H1 (cell line): ENCODE results near the gene STK31. TPM values are rescaled to one million over a fixed set of nuclear protein-coding genes. Genes with fewer than 3 reads are reported as not detected.

Source experiments
- CTCF ChIA-PET: fragments of 300-600 bp; sonication (Branson Sonifier 250); formaldehyde crosslinking; loops from one replicate; lab custom pipeline; 2021; ENCODE audit not compliant: partially characterized antibody; lab: Charles Lee
- POLR2A ChIA-PET: fragments of 300-600 bp; sonication (Branson Sonifier 250); formaldehyde crosslinking; loops from one replicate; lab custom pipeline; 2021; ENCODE audit warnings: inconsistent platforms; ENCODE audit not compliant: partially characterized antibody; lab: Charles Lee
- DNase-seq, 2 experiments: peaks; one replicate each; pipeline versions ENCODE4 v3.0.0 to v3.0.0-alpha.2; 2010 to 2022; ENCODE audit warnings: low spot score in 2 of 2, low read depth in 1 of 2, mixed read lengths in 1 of 2
- FAIRE-seq: peaks from 2 replicates; lab custom pipeline; 2011; peaks lifted over from hg19 to GRCh38; lab: Jason Lieb, UNC
- H2AFZ ChIP-seq: 2 replicates; pipeline ENCODE4 v1.8.1; 2012; ENCODE audit warnings: low read length, inconsistent platforms
- H2AK5ac ChIP-seq: 2 replicates; pipeline ENCODE4 v1.6.1; 2013; ENCODE audit warnings: low read depth, low read length
- H2BK120ac ChIP-seq: replicated peaks from 2 replicates; pipeline ENCODE3; 2013; ENCODE audit warnings: low read depth, low read length, inconsistent platforms
- H2BK12ac ChIP-seq: 2 replicates; pipeline ENCODE4 v1.6.1; 2013; ENCODE audit warnings: low read depth, low read length
- H2BK15ac ChIP-seq: 2 replicates; pipeline ENCODE4 v1.6.1; 2013; ENCODE audit warnings: low read length
- H2BK20ac ChIP-seq: 2 replicates; pipeline ENCODE4 v1.6.1; 2013; ENCODE audit warnings: low read length
- H2BK5ac ChIP-seq: 2 replicates; pipeline ENCODE4 v1.6.1; 2013; ENCODE audit warnings: low read depth, low read length
- H3K14ac ChIP-seq: 2 replicates; pipeline ENCODE4 v1.6.1; 2013; ENCODE audit warnings: inconsistent platforms; ENCODE audit not compliant: insufficient read length
- H3K18ac ChIP-seq: 2 replicates; pipeline ENCODE4 v1.6.1; 2013; ENCODE audit warnings: low read length; ENCODE audit errors: extremely low read depth
- H3K23ac ChIP-seq: 2 replicates; pipeline ENCODE4 v1.6.1; 2013; ENCODE audit warnings: inconsistent platforms; ENCODE audit not compliant: insufficient read length
- H3K23me2 ChIP-seq: 2 replicates; pipeline ENCODE4 v1.6.1; 2013; ENCODE audit warnings: low read depth, low read length
- H3K27ac ChIP-seq: 2 replicates; pipeline ENCODE4 v1.6.1; 2011; ENCODE audit warnings: low read depth, low read length, inconsistent platforms
- H3K27me3 ChIP-seq, 4 experiments: replicated peaks in 1 of 4; 1 replicate in 1 of 4; 2 replicates in 3 of 4; pipeline versions ENCODE4 v1.6.1 to v1.8.1; 2011 to 2013; ENCODE audit warnings: low read length in 3 of 4, mild to moderate bottlenecking in 3 of 4, inconsistent platforms in 2 of 4, mixed read lengths in 2 of 4, moderate library complexity in 1 of 4; ENCODE audit not compliant: control insufficient read depth in 3 of 4, insufficient read depth in 3 of 4; ENCODE audit errors: extremely low read depth in 1 of 4
- H3K36me3 ChIP-seq, 4 experiments: 2 replicates each; pipeline versions ENCODE4 v1.6.1 to v1.8.1; 2011 to 2013; ENCODE audit warnings: mild to moderate bottlenecking in 4 of 4, low read length in 3 of 4, moderate library complexity in 2 of 4, control low read depth in 1 of 4, inconsistent platforms in 1 of 4; ENCODE audit not compliant: insufficient read depth in 4 of 4, control insufficient read depth in 2 of 4
- H3K4ac ChIP-seq: replicated peaks from 2 replicates; pipeline ENCODE3; 2013; ENCODE audit warnings: low read length, low read depth, mixed read lengths, inconsistent platforms; ENCODE audit not compliant: insufficient read length
- H3K4me1 ChIP-seq, 4 experiments: replicated peaks in 1 of 4; 1 replicate in 1 of 4; 2 replicates in 3 of 4; pipeline versions ENCODE4 v1.6.1 to v1.8.1; 2011 to 2013; ENCODE audit warnings: low read length in 3 of 4, inconsistent platforms in 2 of 4, mixed read lengths in 1 of 4; ENCODE audit not compliant: insufficient read depth in 4 of 4, control insufficient read depth in 3 of 4
- H3K4me2 ChIP-seq, 2 experiments: 2 replicates each; pipeline versions ENCODE4 v1.6.1 to v1.8.1; 2011 to 2013; ENCODE audit warnings: low read depth in 2 of 2, low read length in 2 of 2, control low read depth in 1 of 2, inconsistent platforms in 1 of 2, mild to moderate bottlenecking in 1 of 2; ENCODE audit not compliant: insufficient read depth in 1 of 2
- H3K4me3 ChIP-seq, 4 experiments: fragments of 200-600, 300-600 bp in 1 of 4; sonication (generic), shearing (Covaris generic), sonication (Bioruptor Twin) in 1 of 4; 2 replicates each; pipeline versions ENCODE4 v1.5.1 to v1.8.1; 2011 to 2016; ENCODE audit warnings: low read length in 4 of 4, low read depth in 3 of 4, control low read depth in 2 of 4, inconsistent platforms in 2 of 4, mild to moderate bottlenecking in 2 of 4, mixed read lengths in 1 of 4, moderate library complexity in 1 of 4; ENCODE audit not compliant: insufficient read depth in 2 of 4; ENCODE audit errors: extremely low read depth in 1 of 4
- H3K56ac ChIP-seq: replicated peaks from 2 replicates; pipeline ENCODE3; 2013; ENCODE audit warnings: low read depth, mild to moderate bottlenecking, mixed read lengths, low read length, inconsistent platforms; ENCODE audit not compliant: insufficient read length
- H3K79me1 ChIP-seq: 2 replicates; pipeline ENCODE4 v1.6.1; 2013; ENCODE audit warnings: low read depth, low read length, control low read depth
- H3K79me2 ChIP-seq, 2 experiments: 2 replicates each; pipeline versions ENCODE4 v1.6.1 to v1.8.1; 2012 to 2013; ENCODE audit warnings: low read length in 2 of 2, mild to moderate bottlenecking in 2 of 2, inconsistent platforms in 1 of 2; ENCODE audit not compliant: insufficient read depth in 2 of 2, control insufficient read depth in 1 of 2
- H3K9ac ChIP-seq, 4 experiments: replicated peaks in 1 of 4; 1 replicate in 1 of 4; 2 replicates in 3 of 4; pipeline versions ENCODE4 v1.6.1 to v1.8.1; 2011 to 2013; ENCODE audit warnings: low read depth in 3 of 4, low read length in 3 of 4, control low read depth in 2 of 4, mild to moderate bottlenecking in 2 of 4, moderate library complexity in 2 of 4, inconsistent platforms in 1 of 4; ENCODE audit errors: extremely low read depth in 1 of 4
- H3K9me3 ChIP-seq, 2 experiments: 2 replicates each; pipeline versions ENCODE4 v1.6.1 to v1.8.1; 2012 to 2013; ENCODE audit warnings: mild to moderate bottlenecking in 2 of 2, moderate library complexity in 2 of 2, control low read depth in 1 of 2, inconsistent platforms in 1 of 2, low read depth in 1 of 2, low read length in 1 of 2, mixed read lengths in 1 of 2; ENCODE audit not compliant: insufficient read depth in 2 of 2
- H4K20me1 ChIP-seq, 2 experiments: replicated peaks in 1 of 2; 2 replicates each; pipeline versions ENCODE3 to v1.8.1; 2011 to 2013; ENCODE audit warnings: inconsistent platforms in 2 of 2, low read length in 2 of 2, mild to moderate bottlenecking in 1 of 2; ENCODE audit not compliant: insufficient read depth in 2 of 2, control insufficient read depth in 1 of 2
- H4K5ac ChIP-seq: 2 replicates; pipeline ENCODE4 v1.6.1; 2013; ENCODE audit warnings: low read length, low read depth, mixed read lengths, inconsistent platforms; ENCODE audit not compliant: insufficient read length
- H4K8ac ChIP-seq: 2 replicates; pipeline ENCODE4 v1.8.0; 2013; ENCODE audit warnings: mild to moderate bottlenecking, moderate library complexity, low read length, inconsistent platforms; ENCODE audit not compliant: insufficient read depth; ENCODE audit errors: extremely low read depth
- H4K91ac ChIP-seq: replicated peaks from 2 replicates; pipeline ENCODE3; 2013; ENCODE audit warnings: low read length, mixed read lengths, inconsistent platforms; ENCODE audit not compliant: insufficient read length
- CHD2 ChIP-seq: IDR thresholded peaks from 2 replicates; pipeline ENCODE4 v1.6.1; 2012; ENCODE audit warnings: low read length, improper control_type of control experiment
- E2F6 ChIP-seq: IDR thresholded peaks from 2 replicates; pipeline ENCODE4 v1.6.1; 2012; ENCODE audit warnings: inconsistent platforms
- EP300 ChIP-seq, 2 experiments: IDR thresholded peaks; 1 replicate in 1 of 2; 2 replicates in 1 of 2; pipeline ENCODE4 v1.6.1; 2011 to 2012; ENCODE audit warnings: low read depth in 2 of 2, low read length in 2 of 2, mild to moderate bottlenecking in 2 of 2, borderline replicate concordance in 1 of 2, inconsistent platforms in 1 of 2, moderate library complexity in 1 of 2
- FOSL1 ChIP-seq: IDR thresholded peaks from 2 replicates; pipeline ENCODE4 v1.6.1; 2011; ENCODE audit warnings: mild to moderate bottlenecking, low read depth, low read length, moderate library complexity; ENCODE audit not compliant: insufficient read depth
- HDAC6 ChIP-seq: IDR thresholded peaks from one replicate; pipeline ENCODE4 v1.7.1; 2012; ENCODE audit warnings: low read depth, mild to moderate bottlenecking, inconsistent platforms, low read length, moderate library complexity
- JUN ChIP-seq: IDR thresholded peaks from 2 replicates; pipeline ENCODE4 v1.6.1; 2011; ENCODE audit warnings: low read depth, mild to moderate bottlenecking, improper control_type of control experiment, low read length
- NRF1 ChIP-seq: IDR thresholded peaks from 2 replicates; pipeline ENCODE4 v1.6.1; 2011; ENCODE audit warnings: mild to moderate bottlenecking, low read depth, low read length, improper control_type of control experiment
- POLR2A ChIP-seq, 2 experiments: IDR thresholded peaks; 1 replicate in 1 of 2; 2 replicates in 1 of 2; pipeline ENCODE4 v1.6.1; 2011; ENCODE audit warnings: low read depth in 2 of 2, low read length in 2 of 2, mild to moderate bottlenecking in 2 of 2; ENCODE audit errors: control extremely low read depth in 1 of 2
- RBBP5 ChIP-seq: IDR thresholded peaks from 2 replicates; pipeline ENCODE4 v1.7.1; 2012; ENCODE audit warnings: low read depth, mild to moderate bottlenecking, inconsistent platforms, low read length, moderate library complexity, borderline replicate concordance
- SIRT6 ChIP-seq: IDR thresholded peaks from one replicate; pipeline ENCODE4 v1.7.1; 2012; ENCODE audit warnings: low read length, inconsistent platforms
- SP2 ChIP-seq: IDR thresholded peaks from 2 replicates; pipeline ENCODE4 v1.6.1; 2012; ENCODE audit warnings: mild to moderate bottlenecking, low read length, inconsistent platforms
- polyA plus RNA-seq, 7 experiments: library from polyadenylated mRNA; depleted of rRNA in 3 of 7; stranded (reverse) in 5 of 7; unstranded in 2 of 7; fragments of >200 nt in 5 of 7; fragments of 200-250 nt in 2 of 7; gene quantifications; 1 replicate in 5 of 7; 2 replicates in 1 of 7; 4 replicates in 1 of 7; pipeline versions ENCODE4 v1.2.1 to v1.2.3, GENCODE V29; 2011 to 2013; ENCODE audit warnings: missing spikeins in 2 of 7, mixed read lengths in 2 of 7
- total RNA-seq: library from RNA; stranded (reverse); fragmentation: NEBNext Ultra II Directional; extraction: Animal tissue kit (Norgen Biotek cat#: 25700); gene quantifications from 2 replicates; pipeline ENCODE4 v1.2.1, GENCODE V29; 2021
- TF ChIP-seq, protein P1 (sequence below), 3 experiments: IDR thresholded peaks; 1 replicate in 2 of 3; 2 replicates in 1 of 3; pipeline versions ENCODE4 v1.5.1 to v1.6.1; 2011; ENCODE audit warnings: low read length in 3 of 3, mild to moderate bottlenecking in 3 of 3, inconsistent platforms in 2 of 3, low read depth in 1 of 3, moderate library complexity in 1 of 3; ENCODE audit not compliant: insufficient read depth in 1 of 3; ENCODE audit errors: control extremely low read depth in 1 of 3

Gene STK31
- total and polyA plus RNA-seq, 2 of the 8 experiments (the other 6 are each of a cell fraction or from before 2014, with no cell fraction given): 0.15 to 0.32 TPM

DNA sequence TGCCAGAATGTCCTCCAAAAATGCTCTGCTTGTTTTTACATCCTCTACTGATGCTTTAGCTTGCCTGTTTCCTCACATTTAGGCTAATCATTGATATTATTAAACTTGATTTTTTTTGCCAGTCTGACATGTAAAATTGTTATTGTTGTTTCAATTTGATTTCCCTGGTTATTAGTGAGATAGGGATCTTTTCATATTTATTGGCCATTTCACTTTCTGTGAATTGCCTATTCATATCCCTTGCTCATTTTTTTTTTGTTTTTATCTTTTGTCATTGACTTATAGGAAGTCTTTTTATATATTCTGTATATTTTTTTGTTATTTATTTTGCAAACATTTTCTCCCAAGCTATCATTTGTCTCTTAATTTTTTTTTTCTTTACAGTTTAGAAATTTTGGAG lies 16.8 kb upstream of the STK31 start:
- no peak overlapping the region for H3K18ac ChIP-seq
- no peak overlapping the region for H2BK120ac ChIP-seq
- no peaks in the 10 kb centered on the region for H3K9me3 ChIP-seq
- no peak overlapping the region for H4K5ac ChIP-seq
- no peak overlapping the region for H3K9ac ChIP-seq
- no peak overlapping the region for H2BK15ac ChIP-seq
- no peak overlapping the region for H4K91ac ChIP-seq
- H2AK5ac ChIP-seq: no peak overlapping the region
- H3K27me3 ChIP-seq: no peaks in the 10 kb centered on the region
- no peak for FAIRE-seq
- H3K14ac ChIP-seq: no peak overlapping the region
- no peak overlapping the region for H2AFZ ChIP-seq
- H4K8ac ChIP-seq: no peak overlapping the region
- H3K36me3 ChIP-seq: peaks cover 3 to 42% (median 28%) of the 10 kb centered on the region in 4 experiments; a peak in 6 of 8 replicates
- no peaks in the 10 kb centered on the region for H3K23me2 ChIP-seq
- CTCF ChIA-PET: interaction anchor here (7.5 kb wide), 1 partner anchor 15 kb away, joined by 79 read pairs; the partner anchor contains the start of gene STK31
- POLR2A ChIA-PET: interaction anchor here (1.4 to 2.7 kb wide), 2 partner anchors 9 to 12 kb away, joined by 3 to 12 read pairs; partner anchors contain the start of gene FAM221A
- H2BK5ac ChIP-seq: no peak overlapping the region
- no peak overlapping the region for H3K27ac ChIP-seq
- H4K20me1 ChIP-seq: peaks cover 0 to 1% of the 10 kb centered on the region in 2 experiments
- H3K79me2 ChIP-seq: no peaks in the 10 kb centered on the region
- H2BK20ac ChIP-seq: no peak overlapping the region
- H3K79me1 ChIP-seq: no peaks in the 10 kb centered on the region
- H3K4me1 ChIP-seq: no peaks in the 10 kb centered on the region
- H3K4me2 ChIP-seq: no peak overlapping the region
- DNase-seq: no peak
- H3K4ac ChIP-seq: no peak overlapping the region
- H3K23ac ChIP-seq: no peak overlapping the region
- H3K4me3 ChIP-seq: no peak overlapping the region
- H2BK12ac ChIP-seq: no peak overlapping the region
- no peak overlapping the region for H3K56ac ChIP-seq
- TF ChIP-seq FOSL1: no peak
- no peak for TF ChIP-seq HDAC6
- no peak for TF ChIP-seq EP300 (IDR thresholded peaks at IDR 0.05; ENCODE audit: borderline replicate concordance in 1 of 2, low read depth in 2 of 2, low read length in 2 of 2)
- TF ChIP-seq SP2: no peak
- no peak for TF ChIP-seq NRF1
- no peak for TF ChIP-seq CHD2
- TF ChIP-seq POLR2A (IDR thresholded peaks at IDR 0.05; ENCODE audit: control extremely low read depth in 1 of 2, low read depth in 2 of 2, low read length in 2 of 2): no peak
- TF ChIP-seq, protein P1, sequence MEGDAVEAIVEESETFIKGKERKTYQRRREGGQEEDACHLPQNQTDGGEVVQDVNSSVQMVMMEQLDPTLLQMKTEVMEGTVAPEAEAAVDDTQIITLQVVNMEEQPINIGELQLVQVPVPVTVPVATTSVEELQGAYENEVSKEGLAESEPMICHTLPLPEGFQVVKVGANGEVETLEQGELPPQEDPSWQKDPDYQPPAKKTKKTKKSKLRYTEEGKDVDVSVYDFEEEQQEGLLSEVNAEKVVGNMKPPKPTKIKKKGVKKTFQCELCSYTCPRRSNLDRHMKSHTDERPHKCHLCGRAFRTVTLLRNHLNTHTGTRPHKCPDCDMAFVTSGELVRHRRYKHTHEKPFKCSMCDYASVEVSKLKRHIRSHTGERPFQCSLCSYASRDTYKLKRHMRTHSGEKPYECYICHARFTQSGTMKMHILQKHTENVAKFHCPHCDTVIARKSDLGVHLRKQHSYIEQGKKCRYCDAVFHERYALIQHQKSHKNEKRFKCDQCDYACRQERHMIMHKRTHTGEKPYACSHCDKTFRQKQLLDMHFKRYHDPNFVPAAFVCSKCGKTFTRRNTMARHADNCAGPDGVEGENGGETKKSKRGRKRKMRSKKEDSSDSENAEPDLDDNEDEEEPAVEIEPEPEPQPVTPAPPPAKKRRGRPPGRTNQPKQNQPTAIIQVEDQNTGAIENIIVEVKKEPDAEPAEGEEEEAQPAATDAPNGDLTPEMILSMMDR (IDR thresholded peaks at IDR 0.05; ENCODE audit: control extremely low read depth in 1 of 3, insufficient read depth in 1 of 3, low read depth in 1 of 3, low read length in 3 of 3): no peak
- no peak for TF ChIP-seq SIRT6
- TF ChIP-seq E2F6: no peak
- TF ChIP-seq JUN: no peak
- no peak for TF ChIP-seq RBBP5
